WERI-Rb-1 (cell line): ENCODE results near the gene CD226.
A peak's percentile ranks its signal among the peaks of the same experiment; 100 is the strongest.

Source experiments
- DNase-seq: peaks from one replicate; pipeline ENCODE4 v3.0.0-alpha.2; 2020
- H3K27ac ChIP-seq: fragments of 250-450 bp; sonication (Bioruptor Pico); 2 replicates; pipeline ENCODE4 v1.5.1; 2020; ENCODE audit warnings: mild to moderate bottlenecking, moderate library complexity
- H3K27me3 ChIP-seq: fragments of 250-450 bp; sonication (Bioruptor Pico); 2 replicates; pipeline ENCODE4 v1.5.1; 2021; ENCODE audit warnings: mild to moderate bottlenecking, low read depth, moderate library complexity; ENCODE audit not compliant: insufficient read depth, severe bottlenecking
- H3K36me3 ChIP-seq: fragments of 250-450 bp; sonication (Bioruptor Pico); 2 replicates; pipeline ENCODE4 v1.5.1; 2020; ENCODE audit warnings: mild to moderate bottlenecking, moderate library complexity
- H3K4me3 ChIP-seq: 2 replicates; pipeline ENCODE4 v1.5.1; 2011; ENCODE audit warnings: low read depth, mild to moderate bottlenecking, control low read depth, low read length
- H3K9me3 ChIP-seq: fragments of 250-450 bp; sonication (Bioruptor Pico); 2 replicates; pipeline ENCODE4 v1.5.1; 2021; ENCODE audit warnings: mild to moderate bottlenecking, moderate library complexity; ENCODE audit not compliant: severe bottlenecking
- TF ChIP-seq, protein P1 (sequence below): IDR thresholded peaks from 2 replicates; pipeline ENCODE4 v1.5.1; 2011; ENCODE audit warnings: low read depth, mild to moderate bottlenecking, control low read depth, inconsistent platforms, low read length

CD226 gene

DNA sequence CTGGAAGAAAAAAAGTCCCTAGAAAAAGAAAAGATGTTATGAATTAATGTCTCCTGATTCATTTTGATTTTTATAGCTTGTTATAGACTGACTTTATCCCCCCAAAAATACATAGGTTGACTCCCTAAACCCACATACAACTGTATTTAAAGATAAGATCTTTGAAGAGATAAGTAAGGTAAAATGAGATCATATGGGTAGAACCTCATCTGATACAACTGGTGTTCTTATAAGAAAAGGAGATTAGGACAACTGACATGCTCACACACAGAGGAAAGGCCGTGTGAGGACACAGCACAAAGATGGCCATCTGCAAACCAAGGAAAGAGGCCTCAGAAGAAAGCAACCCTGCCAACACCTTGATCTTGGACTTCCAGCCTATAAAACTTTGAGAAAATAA is 117.5 kb downstream of the CD226 start:
- no peaks in the 10 kb centered on the region for H3K9me3 ChIP-seq
- no peak overlapping the region for H3K27ac ChIP-seq

DNA sequence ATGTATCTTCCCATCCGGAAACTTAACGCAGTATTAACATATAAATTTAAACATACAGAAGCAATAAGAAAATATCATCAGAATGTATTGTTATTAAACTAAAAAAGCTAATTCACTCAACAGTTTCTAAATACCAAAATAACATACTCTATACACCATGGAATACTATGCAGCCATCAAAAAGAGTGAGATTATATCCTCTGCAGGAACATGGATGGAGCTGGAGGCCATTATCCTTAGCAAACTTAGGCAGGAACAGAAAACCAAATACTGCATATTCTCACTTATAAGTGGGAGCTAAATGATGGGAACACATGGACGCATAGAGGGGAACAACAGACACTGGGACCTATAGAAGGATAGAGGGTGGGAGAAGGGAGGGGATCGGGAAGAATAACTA is 127.1 kb downstream of the CD226 start:
- Histone ChIP-seq H3K27me3 (no peaks in the 10 kb centered on the region), H3K4me3 (no peak overlapping the region), H3K27ac (no peak overlapping the region), H3K9me3 (no peaks in the 10 kb centered on the region), H3K36me3 (no peaks in the 10 kb centered on the region)
- TF ChIP-seq, protein P1, sequence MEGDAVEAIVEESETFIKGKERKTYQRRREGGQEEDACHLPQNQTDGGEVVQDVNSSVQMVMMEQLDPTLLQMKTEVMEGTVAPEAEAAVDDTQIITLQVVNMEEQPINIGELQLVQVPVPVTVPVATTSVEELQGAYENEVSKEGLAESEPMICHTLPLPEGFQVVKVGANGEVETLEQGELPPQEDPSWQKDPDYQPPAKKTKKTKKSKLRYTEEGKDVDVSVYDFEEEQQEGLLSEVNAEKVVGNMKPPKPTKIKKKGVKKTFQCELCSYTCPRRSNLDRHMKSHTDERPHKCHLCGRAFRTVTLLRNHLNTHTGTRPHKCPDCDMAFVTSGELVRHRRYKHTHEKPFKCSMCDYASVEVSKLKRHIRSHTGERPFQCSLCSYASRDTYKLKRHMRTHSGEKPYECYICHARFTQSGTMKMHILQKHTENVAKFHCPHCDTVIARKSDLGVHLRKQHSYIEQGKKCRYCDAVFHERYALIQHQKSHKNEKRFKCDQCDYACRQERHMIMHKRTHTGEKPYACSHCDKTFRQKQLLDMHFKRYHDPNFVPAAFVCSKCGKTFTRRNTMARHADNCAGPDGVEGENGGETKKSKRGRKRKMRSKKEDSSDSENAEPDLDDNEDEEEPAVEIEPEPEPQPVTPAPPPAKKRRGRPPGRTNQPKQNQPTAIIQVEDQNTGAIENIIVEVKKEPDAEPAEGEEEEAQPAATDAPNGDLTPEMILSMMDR = no peak
- DNase-seq = no peak

More for the DNA sequence above, 117.5 kb downstream of the CD226 start:
- Histone ChIP-seq H3K4me3 (no peak overlapping the region), H3K36me3 (no peaks in the 10 kb centered on the region), H3K27me3 (no peaks in the 10 kb centered on the region)
- peak; percentile 9 for DNase-seq
- TF ChIP-seq, protein P1 = no peak

DNA sequence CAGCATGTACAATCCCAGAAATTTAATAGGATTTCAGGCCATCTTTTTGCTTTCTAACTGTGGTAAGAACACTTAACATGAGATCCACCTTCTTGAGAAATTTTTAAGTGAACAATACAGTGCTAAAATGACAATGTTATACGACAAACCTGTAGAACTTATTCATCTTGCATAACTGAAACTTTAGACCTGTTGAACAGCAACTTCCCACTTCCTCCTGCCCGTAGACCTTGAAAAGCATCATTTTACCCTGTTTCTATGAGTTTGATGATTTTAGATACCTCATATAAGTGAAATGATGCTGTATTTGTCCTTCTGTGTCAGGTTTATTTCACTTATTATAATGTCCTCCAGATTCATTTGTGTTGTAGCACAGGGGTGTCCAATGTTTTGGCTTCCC is 128.2 kb downstream of the CD226 start:
- no peaks in the 10 kb centered on the region for H3K27me3 ChIP-seq
- H3K36me3 ChIP-seq = no peaks in the 10 kb centered on the region
- no peak overlapping the region for H3K27ac ChIP-seq
- H3K4me3 ChIP-seq = no peak overlapping the region
- TF ChIP-seq, protein P1 = no peak
- no peaks in the 10 kb centered on the region for H3K9me3 ChIP-seq
- no peak for DNase-seq

DNA sequence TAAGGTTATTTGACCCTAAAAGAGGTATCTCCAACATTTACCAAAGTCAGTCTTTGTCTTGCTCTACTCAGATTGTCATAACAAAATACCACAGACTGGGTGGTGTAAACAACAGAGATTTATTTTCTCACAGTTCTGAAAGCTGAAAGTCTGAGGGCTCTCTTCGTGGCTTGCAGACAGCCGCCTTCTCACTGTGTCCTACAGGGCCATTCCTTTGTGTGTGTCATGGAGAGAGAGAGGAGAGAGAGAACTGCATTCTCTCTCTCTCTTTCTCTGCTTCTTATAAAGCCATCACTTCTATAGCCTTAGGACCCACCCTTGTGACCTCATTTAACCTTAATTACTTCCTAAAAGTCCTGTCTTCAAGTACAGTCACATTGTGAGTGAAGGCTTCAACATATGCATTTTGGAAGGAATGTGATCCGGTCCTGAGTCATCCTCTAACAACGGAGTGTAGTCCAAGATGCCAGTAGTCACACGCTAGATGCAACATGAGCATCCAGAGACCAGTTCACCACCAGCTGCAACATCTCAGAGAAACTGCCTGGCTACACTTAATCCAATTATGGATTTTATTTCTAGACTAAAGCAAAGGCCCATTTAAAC is 130.2 kb downstream of the CD226 start:
- Histone ChIP-seq H3K27me3 (no peaks in the 10 kb centered on the region), H3K9me3 (no peaks in the 10 kb centered on the region), H3K27ac (no peak overlapping the region), H3K4me3 (no peak overlapping the region), H3K36me3 (no peaks in the 10 kb centered on the region)
- no peak for DNase-seq
- TF ChIP-seq, protein P1 = no peak

DNA sequence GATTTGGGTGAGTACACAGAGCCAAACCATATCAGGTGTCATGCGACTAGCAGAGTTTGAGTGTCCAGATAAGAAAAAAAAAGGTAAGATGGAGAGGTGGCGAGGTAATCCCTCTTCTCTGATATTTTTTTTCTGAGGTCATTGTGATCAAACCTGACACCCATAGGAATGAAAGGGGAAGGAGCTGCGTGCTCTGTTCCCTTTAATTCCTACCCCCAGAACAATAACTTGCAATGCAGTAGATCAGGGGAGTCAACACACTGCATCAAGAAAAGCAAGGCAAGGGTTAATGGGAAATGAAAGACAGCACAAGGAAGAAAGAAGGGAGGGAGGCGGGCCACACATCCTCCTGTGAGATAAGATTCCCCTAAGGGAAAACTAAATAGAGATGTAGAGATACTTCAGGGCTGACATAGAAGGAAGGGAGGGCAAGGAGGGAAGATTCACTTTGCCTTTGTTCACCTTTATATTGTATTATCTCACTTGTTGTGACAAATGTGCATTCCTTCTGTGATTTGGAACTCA is 132.8 kb downstream of the CD226 start:
- Histone ChIP-seq H3K4me3 (no peak overlapping the region), H3K27me3 (no peaks in the 10 kb centered on the region), H3K27ac (no peak overlapping the region), H3K9me3 (no peaks in the 10 kb centered on the region), H3K36me3 (no peaks in the 10 kb centered on the region)
- TF ChIP-seq, protein P1 = no peak
- DNase-seq = no peak

DNA sequence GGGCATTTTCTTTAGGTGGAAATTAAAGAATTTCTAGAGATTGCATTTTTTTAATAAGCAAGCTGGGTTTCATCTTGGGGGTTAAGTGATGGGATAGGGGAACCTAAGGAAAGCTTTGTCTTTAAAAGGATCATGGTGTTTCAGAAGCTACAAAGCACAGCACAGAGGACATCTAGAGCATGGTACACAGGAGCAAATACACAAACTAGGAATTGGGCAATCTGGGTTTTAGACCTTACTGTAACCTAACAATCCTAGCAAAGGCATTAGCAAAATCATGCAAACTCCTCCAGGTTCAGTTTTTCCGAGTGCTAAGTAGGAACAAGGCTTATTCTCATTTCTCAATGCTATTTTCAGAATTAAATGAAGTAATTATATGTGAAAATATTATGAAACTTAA is 134.1 kb downstream of the CD226 start:
- TF ChIP-seq, protein P1 = no peak
- H3K27ac ChIP-seq = no peak overlapping the region
- no peaks in the 10 kb centered on the region for H3K27me3 ChIP-seq
- H3K36me3 ChIP-seq = no peaks in the 10 kb centered on the region
- H3K4me3 ChIP-seq = no peak overlapping the region
- no peaks in the 10 kb centered on the region for H3K9me3 ChIP-seq
- DNase-seq = no peak
